ENCODE results near the gene GLI1. TPM values are rescaled to one million over a fixed set of nuclear protein-coding genes. Genes with fewer than 3 reads are reported as not detected.
"Not testable (repeated sequence)": the region's sequence is repeated elsewhere in the genome, so short reads cannot be mapped to it uniquely, and the experiment has no call there.

The GLI1 gene
- total RNA-seq, 1 experiment from 2014 or later: 5.7 TPM

DNA sequence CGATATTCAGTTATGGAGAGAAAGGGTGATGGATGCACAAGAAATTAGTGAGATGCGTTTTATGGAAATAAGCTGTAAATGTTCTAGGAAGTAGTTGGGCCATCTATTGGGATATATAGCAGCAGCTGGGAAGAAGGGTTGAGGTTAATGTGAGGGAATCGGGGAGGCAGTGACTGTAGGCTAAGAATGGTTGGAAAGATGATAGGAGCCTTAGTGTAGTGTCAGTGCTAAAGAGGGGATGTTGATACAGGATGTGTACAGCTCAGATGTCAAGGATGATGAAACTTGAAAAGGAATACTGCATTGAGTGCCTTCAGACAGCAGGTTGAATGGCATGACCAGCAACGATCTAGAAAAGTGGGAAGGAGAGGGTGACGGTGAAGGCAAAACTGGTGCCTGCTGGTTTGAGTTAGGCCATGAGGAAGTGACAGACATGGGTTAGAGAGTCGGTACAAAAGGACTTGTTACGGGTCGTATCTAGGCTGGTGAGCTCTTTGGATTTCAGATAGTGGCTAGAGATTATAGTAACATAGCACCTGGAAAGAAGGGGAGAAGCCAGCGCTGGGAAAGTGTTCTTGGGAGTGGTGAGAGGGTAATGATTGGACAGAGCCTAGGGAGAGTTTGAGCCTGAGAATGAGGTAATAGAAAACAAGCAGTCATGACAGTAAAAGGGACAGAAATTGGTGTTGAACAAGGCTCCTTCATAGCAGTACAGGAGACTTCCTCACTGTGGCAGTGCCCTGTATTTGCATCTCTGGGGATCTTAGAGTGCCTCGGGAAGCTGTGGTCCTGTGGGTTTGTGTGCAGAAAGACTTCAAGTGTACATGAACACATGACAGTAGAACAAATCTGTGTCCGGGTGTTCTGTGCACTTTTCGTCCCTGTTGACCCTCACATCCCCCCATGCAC is 37.9 kb downstream of the GLI1 start:
- no peak for DNase-seq (ENCODE audit: low spot score)

- no peak for DNase-seq (ENCODE audit: low spot score)
Measured at GRCh38 chr12:57498132-57498502, 38.5 kb downstream of the GLI1 start.

GRCh38 chr12:57498571-57498970 is 39.0 kb downstream of the GLI1 start:
- DNase-seq (ENCODE audit: low spot score): no peak

GRCh38 chr12:57500213-57500612 is 40.6 kb downstream of the GLI1 start:
- no peak for DNase-seq (ENCODE audit: low spot score)

DNA sequence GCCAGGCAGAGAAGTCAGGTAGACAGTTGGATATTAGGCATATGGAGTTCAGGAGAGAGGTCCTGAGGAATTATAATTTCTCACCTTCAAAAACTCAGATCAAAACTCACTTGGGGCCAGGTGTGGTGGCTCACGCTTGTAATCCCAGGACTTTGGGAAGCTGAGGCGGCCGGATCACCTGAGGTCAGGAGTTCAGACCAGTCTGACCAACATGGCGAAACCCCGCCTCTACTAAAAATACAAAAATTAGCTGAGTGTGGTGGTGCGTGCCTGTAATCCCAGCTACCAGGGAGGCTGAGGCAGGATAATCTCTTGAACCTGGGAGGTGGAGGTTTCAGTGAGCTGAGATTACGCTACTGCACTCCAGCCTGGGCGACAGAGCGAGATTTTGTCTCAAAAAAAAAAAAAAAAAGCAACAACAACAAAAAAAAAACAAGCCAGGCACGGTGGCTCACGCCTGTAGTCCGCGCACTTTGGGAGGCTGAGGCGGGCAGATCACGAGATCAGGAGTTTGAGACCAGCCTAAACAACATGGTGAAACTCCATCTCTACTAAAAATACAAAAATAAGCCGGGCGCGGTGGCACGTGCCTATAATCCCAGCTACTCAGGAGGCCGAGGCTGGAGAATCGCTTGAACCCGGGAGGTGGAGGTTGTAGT is 42.9 kb downstream of the GLI1 start:
- DNase-seq (ENCODE audit: low spot score): not testable (repeated sequence)

GRCh38 chr12:57506541-57506940 is 47.0 kb downstream of the GLI1 start:
- not testable (repeated sequence) for DNase-seq (ENCODE audit: low spot score)

GRCh38 chr12:57507796-57508195 is 48.2 kb downstream of the GLI1 start:
- DNase-seq (ENCODE audit: low spot score): not testable (repeated sequence)

- DNase-seq (ENCODE audit: low spot score): no peak
Measured at GRCh38 chr12:57511161-57511560, 51.6 kb downstream of the GLI1 start.

DNA sequence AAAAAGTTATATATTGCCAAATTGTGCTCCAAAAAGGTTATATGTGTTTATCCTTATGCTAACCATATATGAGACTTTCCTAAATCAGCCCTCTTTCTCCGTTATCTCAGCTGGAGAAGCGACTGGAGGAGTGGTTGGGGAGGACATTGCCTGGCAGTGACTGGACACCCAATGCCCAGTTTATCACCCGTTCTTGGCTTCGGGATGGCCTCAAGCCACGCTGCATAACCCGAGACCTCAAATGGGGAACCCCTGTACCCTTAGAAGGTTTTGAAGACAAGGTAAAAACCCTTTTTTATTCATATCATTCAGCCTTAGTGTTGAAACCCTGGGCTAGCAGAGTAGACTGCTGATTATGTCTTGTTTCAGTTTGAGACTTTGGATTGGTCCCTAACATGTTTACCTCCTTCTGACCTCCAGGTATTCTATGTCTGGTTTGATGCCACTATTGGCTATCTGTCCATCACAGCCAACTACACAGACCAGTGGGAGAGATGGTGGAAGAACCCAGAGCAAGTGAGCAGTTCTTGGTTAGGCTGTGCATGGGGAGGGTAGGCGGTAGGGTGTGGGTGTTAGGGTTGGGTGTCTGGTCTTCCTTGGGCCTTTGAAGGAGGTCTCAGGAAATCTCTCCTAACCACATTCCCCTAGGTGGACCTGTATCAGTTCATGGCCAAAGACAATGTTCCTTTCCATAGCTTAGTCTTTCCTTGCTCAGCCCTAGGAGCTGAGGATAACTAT is 52.2 kb downstream of the GLI1 start:
- no peak for DNase-seq (ENCODE audit: low spot score)

GRCh38 chr12:57512665-57513064 is 53.1 kb downstream of the GLI1 start:
- DNase-seq (ENCODE audit: low spot score): no peak

GRCh38 chr12:57513266-57513665 is 53.7 kb downstream of the GLI1 start:
- DNase-seq (ENCODE audit: low spot score): no peak

DNA sequence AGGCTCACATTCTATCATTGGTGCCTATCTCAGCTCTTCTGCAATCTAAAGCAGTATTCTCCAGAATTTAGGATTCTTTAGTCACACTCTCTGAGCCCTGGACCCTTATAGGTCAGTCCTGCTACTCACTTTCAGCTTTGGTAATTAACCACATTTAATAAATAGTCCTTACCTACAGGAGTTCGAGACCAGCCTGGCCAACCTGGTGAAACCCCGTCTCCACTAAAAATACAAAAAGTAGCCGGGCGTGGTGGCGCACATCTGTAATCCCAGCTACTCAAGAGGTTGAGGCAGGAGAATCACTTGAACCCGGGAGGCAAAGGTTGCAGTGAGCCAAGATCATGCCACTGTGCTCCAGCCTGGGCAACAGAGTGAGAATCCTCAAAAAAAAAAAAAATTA is 54.1 kb downstream of the GLI1 start:
- not testable (repeated sequence) for DNase-seq (ENCODE audit: low spot score)

DNA sequence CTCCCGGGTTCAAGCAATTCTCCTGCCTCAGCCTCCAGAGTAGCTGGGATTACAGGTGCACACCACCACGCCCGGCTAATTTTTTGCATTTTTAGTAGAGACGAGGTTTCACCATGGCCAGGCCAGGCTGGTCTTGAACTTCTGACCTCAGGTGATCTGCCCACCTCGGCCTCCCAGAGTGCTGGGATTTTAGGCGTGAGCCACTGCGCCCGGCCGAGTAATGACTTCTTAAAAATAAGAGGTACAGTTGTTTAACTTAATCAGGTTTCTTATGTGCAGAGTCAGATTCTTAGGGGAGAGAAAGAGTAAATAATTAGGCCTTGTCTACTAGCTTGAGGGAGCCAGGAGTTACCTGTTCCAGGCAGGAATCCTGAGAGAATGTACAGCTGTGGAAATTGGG is 54.7 kb downstream of the GLI1 start:
- DNase-seq (ENCODE audit: low spot score): not testable (repeated sequence)

DNA sequence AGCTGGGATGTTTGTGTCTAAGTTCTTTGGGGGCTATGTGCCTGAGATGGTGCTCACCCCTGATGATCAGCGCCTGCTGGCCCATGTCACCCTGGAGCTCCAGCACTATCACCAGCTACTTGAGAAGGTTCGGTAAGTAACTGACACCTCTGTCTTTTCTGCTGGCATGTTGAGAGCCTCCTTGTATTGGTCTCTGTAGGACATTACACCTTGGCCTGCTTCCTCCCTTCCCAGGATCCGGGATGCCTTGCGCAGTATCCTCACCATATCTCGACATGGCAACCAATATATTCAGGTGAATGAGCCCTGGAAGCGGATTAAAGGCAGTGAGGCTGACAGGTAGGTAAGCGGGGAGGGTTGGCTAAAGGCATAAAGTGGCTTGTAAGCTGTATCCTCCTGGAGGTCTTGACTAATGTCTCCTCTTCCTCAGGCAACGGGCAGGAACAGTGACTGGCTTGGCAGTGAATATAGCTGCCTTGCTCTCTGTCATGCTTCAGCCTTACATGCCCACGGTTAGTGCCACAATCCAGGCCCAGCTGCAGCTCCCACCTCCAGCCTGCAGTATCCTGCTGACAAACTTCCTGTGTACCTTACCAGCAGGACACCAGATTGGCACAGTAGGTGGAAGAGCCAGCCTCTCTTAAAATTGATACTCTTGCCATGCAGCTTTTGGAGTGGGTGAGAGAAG is 55.3 kb downstream of the GLI1 start:
- no peak for DNase-seq (ENCODE audit: low spot score)

GRCh38 chr12:57515408-57515933 is 55.9 kb downstream of the GLI1 start:
- DNase-seq (ENCODE audit: low spot score): no peak

- DNase-seq (ENCODE audit: low spot score): no peak
Measured at GRCh38 chr12:57515934-57516541, 56.5 kb downstream of the GLI1 start.

GRCh38 chr12:57516617-57517153 is 57.1 kb downstream of the GLI1 start:
- DNase-seq (ENCODE audit: low spot score): no peak

DNA sequence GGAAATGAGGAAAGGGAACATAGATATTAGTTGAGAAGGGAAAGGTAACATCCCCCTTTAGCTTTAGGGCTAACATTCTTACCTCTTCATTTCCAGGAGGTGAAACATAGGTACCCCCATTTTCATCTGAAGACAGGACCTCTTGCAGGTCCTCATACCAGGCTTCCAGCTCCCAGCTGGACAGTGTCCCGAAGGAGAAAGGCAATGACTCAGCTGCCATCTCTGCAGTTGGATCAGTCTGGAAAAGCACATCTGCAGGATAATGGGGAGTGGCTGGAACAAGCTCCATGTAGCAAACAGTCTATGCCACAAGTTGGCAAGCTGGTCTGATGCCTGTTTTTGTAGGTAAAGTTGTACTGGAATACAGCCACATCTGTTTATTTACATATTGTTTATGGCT is 57.6 kb downstream of the GLI1 start:
- DNase-seq (ENCODE audit: low spot score): peak; percentile 27

GRCh38 chr12:57517718-57518117 is 58.1 kb downstream of the GLI1 start:
- DNase-seq (ENCODE audit: low spot score): not testable (repeated sequence)

GRCh38 chr12:57518176-57518919 is 58.8 kb downstream of the GLI1 start:
- DNase-seq (ENCODE audit: low spot score): no peak

Data from H4 (cell line).